GM21529 (cell line): ENCODE data around the gene TANC2.
A peak's percentile ranks its signal among the peaks of the same experiment; 100 is the strongest.

Experiments used
- ATAC-seq: cut with Tn5 transposase; IDR thresholded peaks from one replicate; pipeline ENCODE4 v1.9.1; 2021; ENCODE audit not compliant: unreplicated experiment

TANC2 gene

DNA sequence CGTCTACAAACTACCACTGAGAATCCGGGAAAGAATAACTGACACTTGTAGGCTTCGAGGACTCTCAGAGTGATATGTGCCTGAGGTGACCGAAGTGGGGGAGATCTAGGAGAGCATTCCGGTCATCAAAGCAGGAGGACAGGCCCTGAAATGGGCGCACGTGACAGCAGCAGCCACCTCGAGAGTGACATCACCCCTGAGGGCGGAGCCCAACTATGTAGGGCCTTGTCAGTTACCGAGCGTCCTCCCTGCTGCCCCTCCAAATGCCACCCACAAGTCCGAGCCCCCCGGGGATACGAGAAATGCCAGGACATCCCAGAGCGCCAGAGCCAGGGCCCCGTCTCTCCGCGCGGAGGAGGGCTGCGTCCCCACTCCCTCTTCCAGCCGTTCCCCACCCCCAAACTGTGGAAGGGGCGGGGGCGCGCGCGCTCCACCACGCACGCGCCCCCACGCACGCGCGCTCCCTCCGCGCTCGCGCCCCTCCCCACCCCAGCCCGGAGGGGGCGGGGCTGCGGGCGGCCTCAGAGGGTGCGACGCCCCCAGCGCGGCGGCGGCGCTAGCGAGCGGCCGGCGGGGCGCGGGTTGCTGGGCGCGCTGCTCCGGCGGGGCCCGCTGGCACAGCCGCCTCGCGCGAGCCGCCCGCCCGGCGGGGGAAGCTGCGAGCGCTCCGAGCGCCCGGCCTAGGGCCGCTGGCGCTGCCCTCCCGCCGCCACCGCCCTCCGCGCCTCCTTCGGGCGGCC lies at the start of gene TANC2:
Gene TANC2 (plus strand): TSS at position 550 of the 740 bp plus-strand sequence. CDS start 43,325 bp downstream, outside the sequence.
- ATAC-seq, result peak; percentile 58

DNA sequence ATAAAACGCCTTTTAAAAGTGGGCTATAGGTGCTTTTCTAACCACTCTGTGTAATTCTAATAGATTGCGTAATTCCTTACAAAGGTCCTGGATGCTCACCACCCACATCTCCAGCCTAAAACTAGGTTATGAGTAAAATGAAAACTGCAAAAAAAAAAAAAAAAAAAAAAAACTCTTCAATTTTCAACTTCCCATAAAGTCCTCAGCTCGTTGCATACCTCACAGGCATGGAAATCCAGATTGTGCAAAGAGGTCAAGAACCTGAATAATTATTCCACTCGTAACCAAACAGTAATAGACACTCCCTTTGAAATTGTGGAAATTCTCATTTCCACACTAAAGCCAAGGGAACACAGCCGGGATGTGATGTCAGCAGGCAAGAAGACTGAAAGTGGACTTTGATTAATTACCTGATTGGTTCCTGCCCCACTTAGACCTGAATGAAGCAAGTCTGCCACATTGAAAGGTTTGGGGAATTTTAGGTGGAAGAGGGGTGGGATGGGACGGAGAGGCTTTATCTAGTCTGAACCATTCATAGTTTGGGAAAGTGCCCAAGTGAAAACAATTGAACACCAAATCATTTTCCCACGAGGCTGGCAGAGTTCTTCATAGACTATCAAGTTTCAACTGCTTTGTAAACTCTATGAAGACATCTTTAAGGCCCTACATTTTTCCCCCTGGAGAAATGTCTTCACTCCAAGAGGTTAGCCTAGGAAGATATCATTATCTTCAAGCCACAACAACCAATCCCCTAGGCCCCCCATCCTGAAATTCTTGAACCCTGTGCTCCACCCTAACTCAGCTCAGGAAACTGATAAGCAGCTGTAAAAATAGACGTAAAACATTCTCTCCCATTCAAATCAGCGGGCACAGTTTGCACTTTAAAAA lies 49.1 kb upstream of the TANC2 start:
- ATAC-seq, result no peak

DNA sequence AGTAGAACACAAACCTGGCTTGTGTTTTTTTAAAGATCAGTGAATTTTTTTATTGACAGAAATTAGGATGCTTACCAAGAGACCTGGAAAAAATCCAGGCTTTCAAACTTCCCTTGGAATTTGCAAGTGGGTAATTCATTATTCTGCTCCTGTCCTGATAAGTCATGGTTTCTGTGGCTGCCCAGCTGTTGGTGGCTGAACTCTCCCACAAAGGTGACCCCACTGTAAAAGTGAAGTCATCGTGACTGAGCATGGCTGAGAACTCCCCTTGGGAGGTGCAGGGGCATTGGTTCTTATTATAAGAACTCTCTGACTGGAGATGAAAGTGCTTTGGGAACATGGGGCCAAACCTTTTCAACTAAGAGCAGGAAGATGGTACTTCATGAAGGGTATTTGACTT lies 46.6 kb upstream of the TANC2 start:
- ATAC-seq, result no peak

- no peak for ATAC-seq
Measured at GRCh38 chr17:62920300-62920699, 45.7 kb upstream of the TANC2 start.

- no peak for ATAC-seq
Measured at GRCh38 chr17:62921817-62922216, 44.2 kb upstream of the TANC2 start.

GRCh38 chr17:62923258-62924150 lies 42.5 kb upstream of the TANC2 start:
- ATAC-seq, result no peak

- ATAC-seq, result no peak
Measured at GRCh38 chr17:62925267-62925836, 40.7 kb upstream of the TANC2 start.

DNA sequence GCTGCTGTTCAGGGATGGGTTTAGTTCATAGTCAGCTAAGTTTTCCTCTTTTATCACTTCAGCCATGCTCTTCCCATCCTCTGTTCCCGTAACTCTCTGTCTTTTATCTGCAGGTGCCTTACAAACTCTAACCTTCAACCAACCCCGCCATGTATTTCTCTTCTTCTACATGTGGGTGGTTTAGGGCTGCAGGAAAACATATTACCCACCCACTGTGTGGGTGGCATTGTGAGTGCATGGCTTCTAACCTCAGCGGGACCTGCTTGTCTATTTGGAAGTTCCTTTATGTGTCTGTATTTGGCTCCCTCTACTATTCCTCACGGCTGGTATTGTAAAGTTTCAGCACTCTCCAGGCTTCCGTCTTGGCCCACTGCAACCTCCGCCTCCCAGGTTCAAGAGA lies 39.0 kb upstream of the TANC2 start:
- ATAC-seq, result no peak

DNA sequence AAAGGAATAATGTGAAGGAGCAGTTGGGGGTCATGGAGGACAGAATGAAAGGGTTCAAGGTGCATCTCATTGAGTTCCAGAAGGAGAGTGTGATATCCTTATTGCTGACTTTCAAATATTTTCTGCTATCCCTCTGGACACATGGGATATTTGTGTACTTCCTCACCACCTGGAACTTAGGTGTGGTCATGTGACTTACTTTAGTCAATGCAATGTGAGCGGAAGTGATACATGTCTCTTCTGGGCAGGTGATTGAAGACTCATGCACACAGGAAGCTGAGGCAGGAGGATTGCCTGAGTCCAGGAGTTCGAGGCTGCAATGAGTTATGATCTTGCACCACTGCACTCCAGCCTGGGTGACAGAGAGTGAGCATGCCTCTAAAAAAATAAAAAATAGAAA lies 36.7 kb upstream of the TANC2 start:
- ATAC-seq, result no peak

DNA sequence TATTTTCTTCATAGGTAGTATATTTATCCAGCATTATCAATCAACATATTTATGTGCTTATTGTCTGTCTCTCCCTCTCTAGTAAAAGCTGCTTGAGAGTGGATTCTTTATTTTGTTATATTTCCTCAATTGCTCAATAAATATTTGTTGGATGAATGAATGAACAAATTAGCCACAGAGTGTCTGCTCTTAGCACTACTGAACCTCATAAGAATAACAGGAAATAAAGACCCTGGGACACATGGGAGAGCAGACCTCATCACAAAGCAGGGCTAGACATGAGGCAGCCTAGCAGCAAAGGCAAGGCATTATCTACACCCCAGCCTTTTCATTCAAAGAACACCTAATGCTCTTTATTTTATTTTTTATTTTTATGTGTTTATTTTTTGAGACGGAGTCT lies 34.9 kb upstream of the TANC2 start:
- no peak for ATAC-seq

DNA sequence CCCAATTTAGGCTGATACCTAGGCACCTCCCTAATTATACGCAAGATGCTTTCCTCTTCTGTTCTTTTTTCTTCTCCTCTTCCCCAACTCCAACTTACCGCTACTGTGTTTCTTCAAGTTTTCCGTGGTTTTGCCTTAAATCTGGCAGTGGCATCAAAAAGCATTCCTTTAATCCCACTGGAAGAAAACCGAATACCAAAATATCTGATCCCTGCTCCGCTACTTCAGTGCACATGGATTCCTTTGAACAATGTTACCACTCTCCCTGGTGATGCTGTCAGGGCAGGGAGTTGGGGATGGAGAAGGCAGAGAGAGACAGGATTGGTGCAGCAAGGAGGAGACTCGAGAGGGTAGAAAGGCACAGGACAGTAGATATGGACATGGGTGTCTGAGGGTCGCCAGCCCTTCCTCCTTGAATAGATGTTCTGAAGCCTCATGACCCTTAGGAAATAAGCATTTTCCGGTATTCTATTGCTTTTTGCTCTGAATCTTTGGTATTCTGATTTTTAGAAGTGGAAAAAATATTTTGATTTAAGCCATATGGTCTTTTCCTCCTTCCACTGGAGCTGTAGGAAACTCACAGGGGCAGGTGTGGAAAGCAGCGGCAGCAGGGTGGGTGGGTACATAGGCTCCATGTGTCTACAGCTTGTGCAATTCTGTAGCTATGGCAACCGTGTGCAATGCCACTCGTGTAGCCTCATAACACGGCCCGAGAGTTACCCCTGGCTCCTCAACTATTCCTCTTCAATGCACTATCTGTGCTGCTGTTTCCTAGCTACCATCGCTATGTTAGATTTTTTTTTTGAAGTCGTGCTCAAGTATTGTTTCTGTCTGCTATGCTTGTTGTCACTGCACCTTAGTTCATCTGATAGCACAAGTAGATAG lies 32.3 kb upstream of the TANC2 start:
- no peak for ATAC-seq

DNA sequence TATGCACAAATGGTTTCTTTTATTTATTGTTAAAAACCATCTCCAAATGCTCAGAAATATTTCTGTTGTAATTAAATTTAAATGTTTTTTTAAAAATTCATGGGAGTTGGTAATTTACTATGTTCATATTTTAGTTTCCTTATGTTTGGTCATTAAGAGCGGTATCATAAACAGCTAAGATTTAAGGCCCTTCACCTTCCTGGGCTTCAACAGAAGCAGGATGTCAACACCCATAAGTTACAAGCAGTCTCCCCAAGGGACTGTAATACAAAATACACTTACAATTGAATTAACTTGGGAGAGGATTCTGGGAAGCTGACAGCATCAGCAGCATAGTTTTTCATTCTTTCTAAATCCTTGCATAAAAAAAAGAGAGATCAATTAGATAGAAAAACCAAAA lies 30.9 kb upstream of the TANC2 start:
- ATAC-seq, result no peak

- ATAC-seq, result no peak
Measured at GRCh38 chr17:62935523-62935922, 30.5 kb upstream of the TANC2 start.

- no peak for ATAC-seq
Measured at GRCh38 chr17:62937606-62938005, 28.4 kb upstream of the TANC2 start.

GRCh38 chr17:62941358-62941991 lies 24.6 kb upstream of the TANC2 start:
- ATAC-seq, result no peak

DNA sequence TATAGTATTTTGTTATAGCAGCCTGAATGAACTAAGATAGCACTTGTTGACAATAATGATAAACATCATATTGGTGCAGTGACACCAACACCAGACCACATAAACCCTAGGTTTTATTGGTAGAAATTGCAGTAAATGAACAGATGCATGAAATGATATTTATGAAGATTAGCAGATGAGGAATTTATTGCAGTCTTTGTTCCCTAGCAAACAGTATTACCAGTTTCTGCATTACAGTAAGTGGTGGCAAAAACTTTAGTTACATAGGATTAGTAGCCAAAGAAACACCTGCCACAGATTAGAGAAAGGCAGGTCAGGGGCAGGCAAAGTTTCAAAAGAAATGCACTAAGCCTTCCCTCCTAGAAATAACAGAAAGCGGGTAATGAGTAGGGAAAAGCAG lies 17.7 kb upstream of the TANC2 start:
- ATAC-seq, result no peak

DNA sequence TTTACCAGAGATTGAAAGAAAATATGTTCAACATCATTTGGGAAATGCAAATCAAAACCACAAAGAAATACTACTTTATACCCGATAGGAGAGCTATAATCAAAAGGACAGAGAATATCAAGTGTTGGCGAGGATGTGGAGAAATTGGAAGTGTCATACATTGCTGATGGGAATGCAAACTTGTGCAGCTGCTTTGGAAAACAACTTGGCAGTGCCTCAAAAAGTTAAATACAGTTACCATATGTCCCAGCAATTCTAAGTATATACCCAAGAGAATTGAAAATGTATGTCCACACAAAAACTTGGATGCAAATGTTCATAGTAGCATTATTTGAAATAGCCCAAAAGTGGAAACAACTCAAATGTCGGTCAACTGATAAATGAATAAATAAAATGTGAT lies 17.0 kb upstream of the TANC2 start:
- no peak for ATAC-seq

DNA sequence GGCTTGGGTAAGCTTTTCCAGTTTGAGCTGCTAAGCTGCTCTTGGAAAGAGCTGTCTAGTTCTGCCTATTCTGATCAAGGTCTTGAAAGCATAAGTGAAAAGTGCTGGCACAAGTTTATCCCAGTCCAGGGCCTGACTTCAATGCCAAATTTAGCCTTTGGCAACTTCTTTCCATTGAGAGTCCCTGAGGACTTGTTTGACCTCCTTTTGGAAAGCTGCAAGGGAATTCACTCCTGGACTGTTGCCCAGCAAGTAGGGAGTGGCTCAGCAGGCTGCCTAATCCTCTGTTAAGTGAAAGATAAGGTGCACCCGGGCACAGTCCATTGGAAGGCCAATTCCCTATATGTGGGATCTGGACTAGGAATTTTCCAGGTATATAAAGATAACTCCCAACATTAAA lies 16.0 kb upstream of the TANC2 start:
- ATAC-seq, result no peak

DNA sequence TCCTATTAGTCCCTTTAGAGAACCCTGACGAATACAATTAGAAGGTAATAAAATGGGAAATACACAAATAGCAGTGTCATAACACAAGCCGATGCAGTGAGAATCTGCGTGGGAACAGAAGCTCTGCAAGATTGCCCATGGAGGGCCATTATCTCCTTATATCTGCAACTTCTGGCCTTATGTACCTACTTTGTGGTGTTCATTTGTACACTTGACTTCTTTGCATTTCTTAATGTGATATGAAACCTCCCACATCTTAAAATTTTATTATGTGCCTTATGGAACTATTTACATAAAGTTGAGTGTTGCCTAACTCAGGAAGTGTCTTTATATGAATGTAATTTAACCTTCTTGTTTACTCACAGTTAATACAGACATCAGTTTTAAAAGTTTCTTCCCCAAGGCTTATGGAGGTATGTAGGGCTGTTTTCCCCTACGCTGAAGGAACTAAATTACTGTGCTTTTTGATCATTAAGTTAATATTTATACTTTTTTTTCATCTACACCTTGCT lies 10.1 kb upstream of the TANC2 start:
- ATAC-seq, result no peak
